Transverse colon (tissue), 3 donors: ENCODE data around the gene SEMA3A.

Experiments used
- CTCF ChIP-seq, 5 experiments: fragments of 200-600 bp in 3 of 5; fragments of 450-650 bp in 2 of 5; sonication (generic) in 3 of 5; IDR thresholded peaks; 1 replicate in 2 of 5; 2 replicates in 3 of 5; pipeline ENCODE4 v1.5.1; 2016 to 2017; ENCODE audit warnings: antibody characterized with exemption in 5 of 5, inconsistent platforms in 3 of 5, mild to moderate bottlenecking in 2 of 5, moderate library complexity in 1 of 5
- EP300 ChIP-seq: sonication (generic); formaldehyde crosslinking; IDR thresholded peaks from one replicate; pipeline ENCODE4 v1.6.1; 2017; ENCODE audit warnings: antibody characterized with exemption, low read depth
- POLR2A ChIP-seq: fragments of 450-650 bp; IDR thresholded peaks from one replicate; pipeline ENCODE4 v1.6.1; 2016; ENCODE audit warnings: antibody characterized with exemption, mild to moderate bottlenecking, moderate library complexity

GRCh38 chr7:84088802-84089201 is 105.8 kb downstream of the SEMA3A start:
- TF ChIP-seq EP300 (no peak), CTCF (IDR thresholded peaks at IDR 0.05) (no peak), POLR2A (no peak)
